Suppressor macrophage treated with lipopolysaccharide for 1 hour (primary cell): Measurements from ENCODE around the gene LRFN5.
A peak's percentile ranks its signal among the peaks of the same experiment; 100 is the strongest.
"Not testable (repeated sequence)": the region's sequence is repeated elsewhere in the genome, so short reads cannot be mapped to it uniquely, and the experiment has no call there.

ENCODE experiments used
- DNase-seq, 3 donors: peaks; one replicate each; pipeline ENCODE4 v3.0.0-alpha.2; 2020 to 2022

The LRFN5 gene

GRCh38 chr14:41606532-41607303 lies at the start of gene LRFN5:
Gene LRFN5, plus strand, starts transcription at chr14:41606876.
- DNase-seq, result peak in 2 of 3 donors; percentile 49 to 80

- no peak for DNase-seq
Observed at GRCh38 chr14:41558490-41558889, 48.2 kb upstream of the LRFN5 start.

DNA sequence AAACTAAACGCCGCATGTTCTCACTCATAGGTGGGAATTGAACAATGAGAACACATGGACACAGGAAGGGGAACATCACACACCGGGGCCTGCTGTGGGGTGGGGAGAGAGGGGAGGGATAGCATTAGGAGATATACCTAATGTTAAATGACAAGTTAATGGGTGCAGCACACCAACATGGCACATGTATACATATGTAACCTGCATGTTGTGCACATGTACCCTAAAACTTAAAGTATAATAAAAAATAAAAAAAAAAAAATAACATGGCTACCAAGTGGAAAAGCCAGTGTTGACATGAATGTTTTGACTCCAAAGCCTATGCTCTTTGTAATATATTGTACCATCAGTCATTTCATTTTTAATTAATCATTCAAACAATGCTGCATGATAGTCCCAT lies 39.8 kb upstream of the LRFN5 start:
- not testable (repeated sequence) for DNase-seq

DNA sequence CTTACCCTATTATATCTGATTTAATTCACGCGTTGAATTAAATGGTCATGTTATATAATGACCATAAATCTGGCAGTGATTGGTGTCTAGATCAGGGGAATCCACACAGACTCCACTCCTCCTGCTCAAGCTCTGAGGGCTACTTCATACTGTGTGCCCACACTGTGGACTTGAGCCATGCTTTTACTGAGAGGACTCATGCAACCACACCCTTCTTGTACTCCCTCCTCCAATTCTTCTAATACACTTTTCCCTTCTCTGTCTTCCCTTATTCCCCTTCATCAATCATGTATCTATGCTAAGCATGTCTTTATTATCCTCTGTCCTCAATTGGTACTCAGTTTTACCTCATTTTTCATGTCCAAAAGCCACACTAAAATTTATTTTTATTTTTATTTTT lies 37.7 kb upstream of the LRFN5 start:
- DNase-seq, result no peak

GRCh38 chr14:41570415-41571155 lies 36.1 kb upstream of the LRFN5 start:
- no peak for DNase-seq

DNA sequence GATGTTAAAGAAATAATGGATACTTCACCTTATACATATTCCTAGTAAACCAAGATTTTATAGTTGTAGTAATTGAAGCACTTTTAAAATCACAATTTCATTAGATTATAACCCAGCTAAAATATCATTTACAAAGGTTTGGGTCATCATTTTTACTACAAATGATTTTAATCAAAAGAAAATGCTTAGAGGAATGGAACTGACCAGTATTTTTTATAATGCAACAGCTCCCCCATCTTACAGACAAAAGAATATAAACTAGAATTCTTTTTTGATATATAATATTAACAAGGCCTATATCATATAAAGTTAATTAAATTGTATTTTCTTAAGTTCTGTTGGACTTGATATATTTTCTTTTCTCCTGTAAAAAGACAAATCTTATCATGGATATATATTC lies 20.4 kb upstream of the LRFN5 start:
- DNase-seq, result no peak

GRCh38 chr14:41597647-41598046 lies 9.0 kb upstream of the LRFN5 start:
- no peak for DNase-seq

- not testable (repeated sequence) for DNase-seq
Observed at GRCh38 chr14:41599805-41600385, 6.8 kb upstream of the LRFN5 start.

GRCh38 chr14:41604721-41605531 lies 1.8 kb upstream of the LRFN5 start:
- DNase-seq, result no peak

DNA sequence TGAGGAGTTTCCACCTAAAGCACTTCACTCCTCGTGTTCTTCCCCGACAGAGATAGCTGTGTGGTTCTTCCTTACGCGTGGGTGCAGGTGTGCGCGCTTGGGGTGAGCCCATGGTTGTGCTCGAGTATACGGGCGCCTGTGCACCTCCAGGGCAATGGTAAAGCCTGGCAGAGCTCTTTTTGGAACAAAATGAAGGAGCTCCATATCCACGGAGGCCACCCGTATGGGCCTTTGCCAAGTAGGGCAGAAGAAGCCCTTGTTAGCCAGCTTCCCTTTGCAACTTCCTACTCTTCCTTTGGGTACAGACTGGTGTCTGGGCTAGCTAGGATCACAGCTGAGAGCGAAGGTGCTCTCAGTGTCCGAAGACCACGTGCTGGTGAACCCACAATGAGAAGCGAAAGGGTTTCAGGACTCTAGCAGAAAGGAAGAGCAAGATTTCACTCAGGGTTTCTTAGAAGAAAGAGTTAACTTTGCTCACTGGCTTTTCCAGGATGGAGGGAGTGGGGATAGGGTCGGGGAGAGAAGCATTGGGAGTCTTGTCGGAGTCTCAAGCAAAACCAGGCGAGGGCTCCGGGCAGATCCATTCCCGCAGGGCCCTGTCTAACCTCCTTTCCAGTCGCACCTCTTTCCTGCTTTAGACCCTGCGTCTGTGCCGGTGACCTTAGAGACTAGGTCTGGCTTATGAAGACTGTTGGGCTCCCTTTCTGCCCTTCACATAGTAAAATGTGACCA lies 960 bp upstream of the LRFN5 start:
- no peak for DNase-seq

GRCh38 chr14:41606282-41606531 lies 469 bp upstream of the LRFN5 start:
- peak in 1 of 3 donors; percentile 84 for DNase-seq

DNA sequence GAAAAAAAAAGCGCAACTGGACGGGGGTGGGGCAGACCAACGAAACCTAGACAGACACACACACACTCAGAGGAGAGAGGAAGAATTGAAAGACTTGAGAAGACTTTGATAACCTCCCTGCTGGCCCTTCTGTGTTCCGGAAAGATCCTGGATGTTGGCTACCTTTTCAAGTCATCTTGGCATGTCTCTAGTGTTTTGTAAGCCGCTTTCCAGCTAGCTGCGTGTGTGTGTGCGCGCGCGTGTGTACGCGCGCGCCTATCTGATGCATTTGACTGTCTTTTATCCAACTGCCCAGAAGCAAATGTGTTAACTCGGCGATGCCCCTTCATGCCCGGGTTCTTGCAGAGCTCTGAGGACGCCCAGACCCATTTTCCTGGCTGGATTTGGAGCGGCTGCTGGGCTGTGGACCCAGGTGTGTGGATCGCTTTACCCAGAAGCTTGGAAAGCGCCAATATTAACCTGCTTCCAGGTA lies 664 bp downstream of the LRFN5 start:
- no peak for DNase-seq

DNA sequence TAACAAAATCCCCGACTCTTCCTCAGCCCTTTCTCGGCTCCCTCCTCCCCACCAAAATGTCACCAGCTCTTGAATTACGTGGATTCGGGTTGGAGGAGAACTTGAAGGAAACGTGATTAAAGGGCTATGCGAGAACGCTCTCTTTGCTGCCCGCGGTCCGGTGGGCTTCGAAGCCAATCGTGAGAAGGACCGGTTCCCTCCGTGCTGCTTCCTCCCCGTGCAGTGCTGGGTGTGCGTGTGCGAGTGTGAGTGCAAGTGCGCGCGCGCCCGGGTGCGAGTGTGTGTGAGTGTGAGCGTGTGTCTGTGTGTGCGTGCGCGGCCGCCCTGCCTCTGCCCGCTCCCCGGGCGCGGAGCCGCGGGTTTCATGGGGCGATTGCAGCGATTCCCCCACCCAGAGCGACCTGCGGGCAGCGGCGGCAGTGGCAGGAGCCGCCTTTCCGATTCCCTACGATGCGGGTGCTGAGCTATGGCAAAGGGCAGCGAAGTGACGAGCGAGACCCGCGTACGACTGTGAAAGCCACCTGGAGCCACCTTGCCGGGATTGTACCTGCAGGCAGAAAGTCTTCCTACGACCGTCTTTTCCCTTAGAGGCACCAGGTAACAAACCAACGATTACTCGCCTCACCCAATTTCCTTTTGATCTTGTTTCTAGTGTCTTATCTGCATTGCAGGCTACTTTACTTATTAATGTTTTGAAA lies 1.4 kb downstream of the LRFN5 start:
- peak in 1 of 3 donors; percentile 1 for DNase-seq

DNA sequence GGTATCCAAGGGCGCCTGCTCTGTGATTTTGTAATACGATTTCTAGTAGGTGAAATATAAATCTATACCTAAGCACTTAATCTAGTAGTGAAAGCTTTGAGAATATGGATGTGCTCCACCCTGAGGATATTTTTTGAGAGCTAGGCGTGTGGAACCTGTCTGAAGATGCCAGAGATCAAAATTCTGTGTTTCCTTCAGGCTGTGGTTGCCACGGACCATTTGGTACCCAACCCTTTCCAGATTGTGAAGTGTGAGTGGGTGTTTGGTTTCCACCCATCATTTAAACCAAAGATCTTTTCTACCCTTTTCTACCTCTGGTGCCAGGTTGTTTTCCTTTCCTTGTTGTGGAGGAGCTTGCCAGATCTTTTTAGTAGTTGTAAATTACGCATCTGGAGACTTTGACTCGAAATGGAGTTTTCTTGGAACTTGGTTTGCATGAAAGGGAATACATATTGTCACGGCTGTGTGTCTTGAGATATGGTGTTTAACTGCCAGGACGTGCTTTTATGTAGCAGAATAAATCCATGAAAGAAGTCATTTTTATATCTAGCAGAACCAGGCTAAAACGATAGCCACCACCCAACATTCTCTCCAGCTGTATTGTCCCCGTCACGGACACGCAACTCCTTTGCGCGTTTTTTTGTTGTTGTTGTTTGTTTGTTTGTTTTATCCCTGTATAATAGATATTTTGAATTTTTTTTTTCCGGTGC lies 2.2 kb downstream of the LRFN5 start:
- DNase-seq, result no peak

GRCh38 chr14:41609704-41610183 lies 3.1 kb downstream of the LRFN5 start:
- peak in 1 of 3 donors; percentile 3 for DNase-seq

DNA sequence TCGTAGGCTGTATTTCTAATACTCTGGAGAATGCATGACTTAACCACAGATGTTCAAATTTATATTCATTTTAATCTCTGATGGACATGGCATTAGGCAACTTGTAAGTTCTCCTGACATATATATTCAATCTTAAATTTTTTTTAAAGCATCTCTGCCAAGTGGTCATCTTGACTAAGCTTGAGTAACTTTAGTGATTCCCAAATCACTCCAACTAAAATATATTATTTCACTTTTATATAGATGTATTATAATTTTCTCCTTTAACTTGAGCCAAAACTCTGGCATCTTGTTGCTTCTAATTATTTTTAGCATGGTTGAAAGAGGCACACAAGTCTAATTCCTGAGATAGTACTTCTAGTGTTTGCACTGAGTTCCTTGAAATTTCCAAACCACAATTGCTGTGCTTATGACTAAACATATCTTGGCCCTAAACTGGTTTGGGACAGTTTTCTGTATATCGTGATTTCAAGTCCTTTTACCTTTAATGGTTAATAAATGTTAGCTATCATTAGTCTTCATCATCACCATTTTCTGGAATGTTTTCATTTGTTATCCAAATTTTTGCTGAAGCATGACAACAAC lies 8.4 kb downstream of the LRFN5 start:
- no peak for DNase-seq

- DNase-seq, result no peak
Observed at GRCh38 chr14:41623736-41624135, 17.1 kb downstream of the LRFN5 start.

DNA sequence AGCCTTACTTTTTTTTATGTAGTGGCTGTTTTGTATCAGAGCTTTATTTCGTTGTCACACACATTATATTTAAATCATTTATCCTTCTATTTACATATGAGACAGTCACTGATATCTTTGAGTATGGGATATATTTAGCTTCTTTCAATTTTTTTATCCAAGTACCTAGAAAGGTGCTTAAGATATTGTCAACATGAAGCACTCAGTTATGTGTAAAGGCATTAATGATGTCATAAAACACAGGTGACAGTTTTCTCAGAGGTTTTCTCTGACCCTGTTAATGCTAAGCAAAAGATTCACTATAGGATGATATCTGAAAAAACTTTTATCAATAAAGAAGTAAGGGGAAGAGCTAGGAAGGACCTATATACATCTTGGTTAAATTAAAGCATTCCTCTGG lies 23.2 kb downstream of the LRFN5 start:
- no peak for DNase-seq

- DNase-seq, result no peak
Observed at GRCh38 chr14:41634286-41634685, 27.6 kb downstream of the LRFN5 start.
